OCI-LY1 (cell line): ENCODE data around the gene SGCB.

Experiments used
- EZH2 ChIP-seq: fragments of 200-600 bp; sonication (generic), shearing (Covaris generic); IDR thresholded peaks from 2 replicates; pipeline ENCODE4 v1.8.0; 2017; ENCODE audit warnings: borderline replicate concordance, mixed run types, mild to moderate bottlenecking, antibody characterized with exemption, low read length, moderate library complexity, mixed read lengths
- TF ChIP-seq, protein P1 (sequence below): fragments of 200-600 bp; sonication (generic), shearing (Covaris generic); IDR thresholded peaks from 2 replicates; pipeline ENCODE4 v1.5.1; 2017; ENCODE audit warnings: mild to moderate bottlenecking, antibody characterized with exemption, low read length, moderate library complexity, mixed read lengths

DNA sequence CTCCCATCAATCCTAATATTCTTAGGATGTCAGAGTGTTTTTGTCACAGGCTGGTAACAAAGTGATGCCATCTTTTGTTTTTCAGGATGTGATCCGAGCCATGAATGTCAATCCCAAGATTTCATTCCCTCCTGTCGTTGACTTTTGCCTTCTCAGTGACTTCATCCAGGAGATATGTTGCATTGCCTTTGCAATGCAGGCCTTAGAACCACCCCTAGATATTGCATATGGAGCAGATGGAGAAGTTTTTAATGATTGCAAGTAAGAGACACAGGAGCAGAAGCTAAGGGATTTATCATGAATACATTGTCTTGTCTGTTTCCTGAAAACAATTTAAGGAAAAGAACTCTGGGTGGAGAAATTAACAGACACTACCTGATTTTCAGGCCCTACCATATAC lies 41.6 kb upstream of the SGCB start:
- no peak for TF ChIP-seq EZH2
- TF ChIP-seq, protein P1, sequence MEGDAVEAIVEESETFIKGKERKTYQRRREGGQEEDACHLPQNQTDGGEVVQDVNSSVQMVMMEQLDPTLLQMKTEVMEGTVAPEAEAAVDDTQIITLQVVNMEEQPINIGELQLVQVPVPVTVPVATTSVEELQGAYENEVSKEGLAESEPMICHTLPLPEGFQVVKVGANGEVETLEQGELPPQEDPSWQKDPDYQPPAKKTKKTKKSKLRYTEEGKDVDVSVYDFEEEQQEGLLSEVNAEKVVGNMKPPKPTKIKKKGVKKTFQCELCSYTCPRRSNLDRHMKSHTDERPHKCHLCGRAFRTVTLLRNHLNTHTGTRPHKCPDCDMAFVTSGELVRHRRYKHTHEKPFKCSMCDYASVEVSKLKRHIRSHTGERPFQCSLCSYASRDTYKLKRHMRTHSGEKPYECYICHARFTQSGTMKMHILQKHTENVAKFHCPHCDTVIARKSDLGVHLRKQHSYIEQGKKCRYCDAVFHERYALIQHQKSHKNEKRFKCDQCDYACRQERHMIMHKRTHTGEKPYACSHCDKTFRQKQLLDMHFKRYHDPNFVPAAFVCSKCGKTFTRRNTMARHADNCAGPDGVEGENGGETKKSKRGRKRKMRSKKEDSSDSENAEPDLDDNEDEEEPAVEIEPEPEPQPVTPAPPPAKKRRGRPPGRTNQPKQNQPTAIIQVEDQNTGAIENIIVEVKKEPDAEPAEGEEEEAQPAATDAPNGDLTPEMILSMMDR, result no peak
